Smooth muscle cell (in vitro differentiated cells): ENCODE measurements around the gene NKX1-1. TPM values are rescaled to one million over a fixed set of nuclear protein-coding genes. Genes with fewer than 3 reads are reported as not detected.
"Not testable (repeated sequence)": the region's sequence is repeated elsewhere in the genome, so short reads cannot be mapped to it uniquely, and the experiment has no call there.

Experiments
- DNase-seq: peaks from one replicate; lab custom pipeline; 2025; ENCODE audit not compliant: unreplicated experiment; lab: John Stamatoyannopoulos, UW
- H2AFZ ChIP-seq: fragments of 200-600 bp; sonication (generic); 2 replicates; pipeline ENCODE4 v1.6.0; 2016; ENCODE audit warnings: antibody characterized with exemption, low read depth, mild to moderate bottlenecking
- H3F3A ChIP-seq: fragments of 200-600 bp; sonication (generic); 2 replicates; pipeline ENCODE4 v1.6.0; 2017; ENCODE audit warnings: antibody characterized with exemption, low read depth
- H3K27ac ChIP-seq: fragments of 200-600 bp; sonication (generic); 2 replicates; pipeline ENCODE4 v1.5.1; 2016; ENCODE audit warnings: low read depth, mild to moderate bottlenecking
- H3K27me3 ChIP-seq: fragments of 200-600 bp; sonication (generic); 2 replicates; pipeline ENCODE4 v1.6.1; 2016; ENCODE audit warnings: low read depth, mild to moderate bottlenecking
- H3K36me3 ChIP-seq: fragments of 200-600 bp; sonication (generic); 2 replicates; pipeline ENCODE4 v1.5.1; 2016; ENCODE audit warnings: low read depth
- H3K4me1 ChIP-seq: fragments of 200-600 bp; sonication (generic); 2 replicates; pipeline ENCODE4 v1.5.1; 2016; ENCODE audit warnings: low read depth
- H3K4me2 ChIP-seq: fragments of 200-600 bp; sonication (generic); 2 replicates; pipeline ENCODE4 v1.6.0; 2016; ENCODE audit warnings: mild to moderate bottlenecking
- H3K4me3 ChIP-seq: fragments of 200-600 bp; sonication (generic); 2 replicates; pipeline ENCODE4 v1.5.1; 2016; ENCODE audit warnings: mild to moderate bottlenecking
- H3K79me2 ChIP-seq: fragments of 200-600 bp; sonication (generic); 2 replicates; pipeline ENCODE4 v1.6.0; 2016; ENCODE audit warnings: low read depth, mild to moderate bottlenecking
- H3K9ac ChIP-seq: fragments of 200-600 bp; sonication (generic); 2 replicates; pipeline ENCODE4 v1.6.0; 2016; ENCODE audit warnings: low read depth
- H3K9me3 ChIP-seq: fragments of 200-600 bp; sonication (generic); replicated peaks from 2 replicates; pipeline ENCODE4 v1.5.1; 2016; ENCODE audit warnings: low read depth
- H4K20me1 ChIP-seq: fragments of 200-600 bp; sonication (generic); 2 replicates; pipeline ENCODE4 v1.6.0; 2016; ENCODE audit warnings: low read depth
- CTCF ChIP-seq: fragments of 200-600 bp; sonication (generic); IDR thresholded peaks from 2 replicates; pipeline ENCODE4 v1.5.1; 2017; ENCODE audit warnings: borderline replicate concordance, mild to moderate bottlenecking, antibody characterized with exemption; ENCODE audit not compliant: insufficient read depth, poor library complexity, severe bottlenecking
- WGBS: methylation state at CpG from one replicate; pipeline ENCODE4 v1.1.7; 2016; ENCODE audit warnings: low lambda C conversion rate; 5-methylcytosine and 5-hydroxymethylcytosine counted together
- polyA plus RNA-seq: library from polyadenylated mRNA; unstranded; fragments of >200 nt; fragmentation: Nextera tagmentation; extraction: Ambion mirVana; gene quantifications from 2 replicates; pipeline ENCODE4 v1.2.1, GENCODE V29; 2016
- total RNA-seq: library from RNA; depleted of rRNA; stranded (reverse); fragments of >200 nt; gene quantifications from 2 replicates; pipeline ENCODE4 v1.2.3, GENCODE V29; 2014

Gene NKX1-1
- total and polyA plus RNA-seq, 2 experiments from 2014 or later, result not detected

- Histone ChIP-seq H3K4me1 (no peaks in the 10 kb centered on the region), H4K20me1 (no peaks in the 10 kb centered on the region), H3K36me3 (no peaks in the 10 kb centered on the region), H3K9ac (no peak overlapping the region), H3K9me3 (no peaks in the 10 kb centered on the region), H3F3A (no peaks in the 10 kb centered on the region), H3K4me2 (no peak overlapping the region), H2AFZ (no peak overlapping the region), H3K79me2 (no peaks in the 10 kb centered on the region), H3K27me3 (peaks cover 29% of the 10 kb centered on the region), H3K27ac (no peak overlapping the region), H3K4me3 (no peak overlapping the region)
- no peak for TF ChIP-seq CTCF
- 89% methylated on average over 18 of the region's 22 CpGs for WGBS
- DNase-seq, result no peak
Measured at GRCh38 chr4:1398681-1399507, 7.3 kb downstream of the NKX1-1 start.

GRCh38 chr4:1396806-1397455 is 9.3 kb downstream of the NKX1-1 start:
- H3K4me2 ChIP-seq, result no peak overlapping the region
- no peak for TF ChIP-seq CTCF
- no peak overlapping the region for H3K9ac ChIP-seq
- WGBS, result 98% methylated on average over 10 of the region's 11 CpGs
- no peaks in the 10 kb centered on the region for H3K79me2 ChIP-seq
- no peaks in the 10 kb centered on the region for H3K9me3 ChIP-seq
- peaks cover 12% of the 10 kb centered on the region for H3K36me3 ChIP-seq
- no peaks in the 10 kb centered on the region for H4K20me1 ChIP-seq
- no peaks in the 10 kb centered on the region for H3F3A ChIP-seq
- no peak overlapping the region for H3K4me3 ChIP-seq
- H3K27me3 ChIP-seq, result peaks cover 14% of the 10 kb centered on the region
- DNase-seq, result no peak
- H3K4me1 ChIP-seq, result no peaks in the 10 kb centered on the region
- H2AFZ ChIP-seq, result no peak overlapping the region
- no peak overlapping the region for H3K27ac ChIP-seq

- Histone ChIP-seq H3K27me3 (peaks cover 6% of the 10 kb centered on the region), H2AFZ (no peak overlapping the region), H3K4me2 (no peak overlapping the region), H3K4me1 (no peaks in the 10 kb centered on the region), H3K27ac (no peak overlapping the region), H3F3A (no peaks in the 10 kb centered on the region), H3K4me3 (no peak overlapping the region), H3K9ac (no peak overlapping the region), H3K36me3 (peaks cover 18% of the 10 kb centered on the region), H3K9me3 (no peaks in the 10 kb centered on the region), H4K20me1 (no peaks in the 10 kb centered on the region), H3K79me2 (no peaks in the 10 kb centered on the region)
- DNase-seq, result no peak
- WGBS, result 91% methylated on average over 13 of the region's 13 CpGs
- no peak for TF ChIP-seq CTCF
Measured at GRCh38 chr4:1395941-1396805, 10.1 kb downstream of the NKX1-1 start.

GRCh38 chr4:1395389-1395820 is 10.8 kb downstream of the NKX1-1 start:
- not testable (repeated sequence) for H3K4me1 ChIP-seq, H3K9ac ChIP-seq, H4K20me1 ChIP-seq, H3F3A ChIP-seq, H3K27me3 ChIP-seq, H3K27ac ChIP-seq, H3K9me3 ChIP-seq, H3K4me2 ChIP-seq, H3K79me2 ChIP-seq, H2AFZ ChIP-seq, DNase-seq, H3K4me3 ChIP-seq
- peaks cover 18% of the 10 kb centered on the region for H3K36me3 ChIP-seq
- 97% methylated on average over 26 of the region's 26 CpGs for WGBS

- not testable (repeated sequence) for DNase-seq, H3K9ac ChIP-seq, H3K4me3 ChIP-seq, H3K27me3 ChIP-seq, H3K9me3 ChIP-seq, H3K4me2 ChIP-seq, H3K27ac ChIP-seq, H4K20me1 ChIP-seq, H3K4me1 ChIP-seq, H3K79me2 ChIP-seq, H3F3A ChIP-seq, H2AFZ ChIP-seq
- 97% methylated on average over 30 of the region's 63 CpGs for WGBS
- H3K36me3 ChIP-seq, result peaks cover 18% of the 10 kb centered on the region
Measured at GRCh38 chr4:1394554-1395388, 11.5 kb downstream of the NKX1-1 start.
